ENCODE measurements around the gene KRT85.

GRCh38 chr12:52383331-52383730 lies 16.1 kb upstream of the KRT85 start:
- TF ChIP-seq, protein P1, sequence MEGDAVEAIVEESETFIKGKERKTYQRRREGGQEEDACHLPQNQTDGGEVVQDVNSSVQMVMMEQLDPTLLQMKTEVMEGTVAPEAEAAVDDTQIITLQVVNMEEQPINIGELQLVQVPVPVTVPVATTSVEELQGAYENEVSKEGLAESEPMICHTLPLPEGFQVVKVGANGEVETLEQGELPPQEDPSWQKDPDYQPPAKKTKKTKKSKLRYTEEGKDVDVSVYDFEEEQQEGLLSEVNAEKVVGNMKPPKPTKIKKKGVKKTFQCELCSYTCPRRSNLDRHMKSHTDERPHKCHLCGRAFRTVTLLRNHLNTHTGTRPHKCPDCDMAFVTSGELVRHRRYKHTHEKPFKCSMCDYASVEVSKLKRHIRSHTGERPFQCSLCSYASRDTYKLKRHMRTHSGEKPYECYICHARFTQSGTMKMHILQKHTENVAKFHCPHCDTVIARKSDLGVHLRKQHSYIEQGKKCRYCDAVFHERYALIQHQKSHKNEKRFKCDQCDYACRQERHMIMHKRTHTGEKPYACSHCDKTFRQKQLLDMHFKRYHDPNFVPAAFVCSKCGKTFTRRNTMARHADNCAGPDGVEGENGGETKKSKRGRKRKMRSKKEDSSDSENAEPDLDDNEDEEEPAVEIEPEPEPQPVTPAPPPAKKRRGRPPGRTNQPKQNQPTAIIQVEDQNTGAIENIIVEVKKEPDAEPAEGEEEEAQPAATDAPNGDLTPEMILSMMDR (IDR thresholded peaks at IDR 0.05; ENCODE audit: low read length) = no peak
- no peak for TF ChIP-seq EZH2 (IDR thresholded peaks at IDR 0.05; ENCODE audit: borderline replicate concordance, low read length)

Measured in OCI-LY1 (cell line).